GM12878 (cell line): Measurements from ENCODE around the gene CCSER1. TPM values are rescaled to one million over a fixed set of nuclear protein-coding genes. Genes with fewer than 3 reads are reported as not detected.

Experiments used
- ATAC-seq: fragments of 200-7000 bp; cut with Tn5 transposase; 3 replicates; pipeline ENCODE4 v1.9.1; 2020; ENCODE audit warnings: mild to moderate bottlenecking, moderate library complexity
- BruUV-seq: library from RNA; stranded (reverse); fragments of 400-500 nt; replicated peaks from 2 replicates; lab custom pipeline; 2021; lab: Mats Ljungman, UMichigan
- CTCF ChIA-PET: fragments of 300-600 bp; sonication (Branson Sonifier 250); formaldehyde crosslinking; extraction: SDS; loops from one replicate; lab custom pipeline; 2021; ENCODE audit warnings: inconsistent platforms; lab: Yijun Ruan, JAX
- POLR2A ChIA-PET: fragments of 350-600 bp; formaldehyde crosslinking; extraction: SDS; loops from one replicate; lab custom pipeline; 2021; ENCODE audit warnings: inconsistent platforms; lab: Charles Lee
- RAD21 ChIA-PET: fragments of 300-600 bp; sonication (Branson Sonifier 250); formaldehyde crosslinking; loops from one replicate; lab custom pipeline; 2023; ENCODE audit warnings: antibody characterized with exemption; ENCODE audit not compliant: unreplicated experiment; lab: Charles Lee
- SMC1A ChIA-PET: fragments of 300-600 bp; sonication (Branson Sonifier 250); formaldehyde crosslinking; loops from one replicate; lab custom pipeline; 2023; ENCODE audit not compliant: unreplicated experiment, uncharacterized antibody; lab: Charles Lee
- DNase-seq: peaks from one replicate; pipeline ENCODE4 v3.0.0-alpha.2; 2011; ENCODE audit warnings: low read depth, low spot score
- FAIRE-seq: peaks from 3 replicates; lab custom pipeline; 2011; peaks lifted over from hg19 to GRCh38; lab: Jason Lieb, UNC
- H2AFZ ChIP-seq: 2 replicates; pipeline ENCODE4 v1.6.0; 2011; ENCODE audit warnings: low read depth, low read length, control low read depth; ENCODE audit not compliant: control insufficient read depth
- H3K27ac ChIP-seq: 2 replicates; pipeline ENCODE4 v1.5.1; 2011; ENCODE audit warnings: control low read depth; ENCODE audit not compliant: control insufficient read depth, insufficient read depth
- H3K27me3 ChIP-seq, 2 experiments: replicated peaks in 1 of 2; 2 replicates each; pipeline versions ENCODE4 v1.6.0 to v1.6.1; 2011; ENCODE audit warnings: low read length in 1 of 2; ENCODE audit not compliant: control insufficient read depth in 2 of 2, insufficient read depth in 2 of 2
- H3K36me3 ChIP-seq, 2 experiments: 2 replicates each; pipeline ENCODE4 v1.5.1; 2011; ENCODE audit warnings: low read length in 1 of 2; ENCODE audit not compliant: control insufficient read depth in 2 of 2, insufficient read depth in 2 of 2
- H3K4me1 ChIP-seq: 2 replicates; pipeline ENCODE4 v1.6.1; 2011; ENCODE audit warnings: mild to moderate bottlenecking, low read length, moderate library complexity, mixed read lengths; ENCODE audit not compliant: control insufficient read depth, insufficient read depth
- H3K4me2 ChIP-seq: 2 replicates; pipeline ENCODE4 v1.6.0; 2011; ENCODE audit warnings: control low read depth; ENCODE audit not compliant: control insufficient read depth, insufficient read depth
- H3K4me3 ChIP-seq: fragments of 200-600 bp; sonication (generic); 2 replicates; pipeline ENCODE4 v1.5.1; 2016
- H3K79me2 ChIP-seq: 2 replicates; pipeline ENCODE4 v1.6.0; 2011; ENCODE audit warnings: low read length; ENCODE audit not compliant: control insufficient read depth, insufficient read depth
- H3K9ac ChIP-seq: 2 replicates; pipeline ENCODE4 v1.8.0; 2011; ENCODE audit warnings: low read length, control low read depth, mixed read lengths; ENCODE audit not compliant: control insufficient read depth, insufficient read depth
- H3K9me3 ChIP-seq: replicated peaks from 3 replicates; pipeline ENCODE4 v1.5.1; 2011; ENCODE audit warnings: mild to moderate bottlenecking, low read length; ENCODE audit not compliant: control insufficient read depth, insufficient read depth
- H4K20me1 ChIP-seq: 2 replicates; pipeline ENCODE4 v1.6.0; 2011; ENCODE audit not compliant: control insufficient read depth, insufficient read depth
- ATF3 ChIP-seq: IDR thresholded peaks from 2 replicates; pipeline ENCODE4 v1.6.1; 2011; ENCODE audit warnings: low read depth, mild to moderate bottlenecking, low read length, moderate library complexity, borderline replicate concordance; ENCODE audit errors: extremely low read depth
- EP300 ChIP-seq, 2 experiments: fragments of 150-350 bp in 1 of 2; IDR thresholded peaks; 2 replicates each; pipeline ENCODE4 v1.6.1; 2011 to 2012; ENCODE audit warnings: low read depth in 2 of 2, low read length in 2 of 2, borderline replicate concordance in 1 of 2, improper control_type of control experiment in 1 of 2, inconsistent platforms in 1 of 2; ENCODE audit not compliant: control insufficient read depth in 1 of 2
- KLF5 ChIP-seq: fragments of 450-650 bp; IDR thresholded peaks from 2 replicates; pipeline ENCODE4 v1.6.1; 2014; ENCODE audit warnings: mild to moderate bottlenecking; ENCODE audit not compliant: partially characterized antibody
- PKNOX1 ChIP-seq: fragments of 450-650 bp; IDR thresholded peaks from 2 replicates; pipeline ENCODE4 v1.6.1; 2016; ENCODE audit warnings: mild to moderate bottlenecking
- RFX5 ChIP-seq: IDR thresholded peaks from 2 replicates; pipeline ENCODE4 v1.6.1; 2011; ENCODE audit warnings: low read depth, low read length, improper control_type of control experiment
- SKIL ChIP-seq: fragments of 450-650 bp; IDR thresholded peaks from 2 replicates; pipeline ENCODE4 v1.6.1; 2017; ENCODE audit warnings: mild to moderate bottlenecking, low read depth, inconsistent platforms; ENCODE audit not compliant: poor library complexity, severe bottlenecking
- STAT1 ChIP-seq: fragments of 450-650 bp; conservative IDR thresholded peaks from 2 replicates; pipeline ENCODE4 v1.6.1; 2014; ENCODE audit warnings: antibody characterized with exemption, mild to moderate bottlenecking
- WRNIP1 ChIP-seq: IDR thresholded peaks from 2 replicates; pipeline ENCODE4 v1.6.1; 2011; ENCODE audit warnings: low read depth, low read length, improper control_type of control experiment, borderline replicate concordance
- WGBS: methylation state at CpG from one replicate; pipeline ENCODE4 v1.1.6; 2016; ENCODE audit warnings: low lambda C conversion rate; ENCODE audit not compliant: insufficient replicate concordance, insufficient coverage; ENCODE audit errors: missing lambda C conversion rate; 5-methylcytosine and 5-hydroxymethylcytosine counted together
- in situ Hi-C: fragments of 300-500 bp; cut with MboI; formaldehyde crosslinking; loops from 9 replicates; pipeline ENCODE4 v1.14.3; 2018; ENCODE audit warnings: mixed read lengths
- intact Hi-C: fragments of 100-400 bp; cut with micrococcal nuclease; formaldehyde crosslinking; loops from one replicate; pipeline ENCODE4 v1.14.2; 2022; ENCODE audit not compliant: unreplicated experiment
- polyA plus RNA-seq, 11 experiments: library from polyadenylated mRNA; depleted of rRNA in 4 of 11; unstranded in 6 of 11; stranded (reverse) in 5 of 11; fragments of >200 nt; fragmentation: Nextera tagmentation in 4 of 11; fragmentation: Illumina TruSeq in 1 of 11; extraction: Ambion mirVana in 4 of 11; extraction: Trizol in 1 of 11; gene quantifications; 1 replicate in 1 of 11; 2 replicates in 10 of 11; pipeline versions ENCODE4 v1.2.1 to v1.2.3, GENCODE V29; 2011 to 2016; ENCODE audit warnings: inconsistent platforms in 2 of 11, missing spikeins in 2 of 11, low read depth in 1 of 11
- total RNA-seq, 4 experiments: library from RNA; depleted of rRNA in 3 of 4; stranded (reverse); fragments of >200 nt in 3 of 4; fragmentation: Illumina TruSeq in 1 of 4; extraction: Trizol in 1 of 4; gene quantifications; 2 replicates each; pipeline versions ENCODE4 v1.2.1 to v1.2.3, GENCODE V29; 2013 to 2021

The CCSER1 gene
- total and polyA plus RNA-seq, 10 of the 15 experiments (the other 5 are each of a cell fraction or from before 2014, with no cell fraction given), result 0.22 to 2.7 (median 1.0) TPM

GRCh38 chr4:90103991-90104390, 23.2 kb upstream of the CCSER1 start (continued):
- no peak for TF ChIP-seq ATF3

- no peak overlapping the region for H3K4me3 ChIP-seq
- RAD21 ChIA-PET, result no interaction called here
- no peak for TF ChIP-seq WRNIP1
- no peak for TF ChIP-seq RFX5
- TF ChIP-seq KLF5, result no peak
- no peak for TF ChIP-seq PKNOX1
- TF ChIP-seq SKIL, result no peak
- no peak for TF ChIP-seq STAT1
- TF ChIP-seq EP300 (IDR thresholded peaks at IDR 0.05; ENCODE audit: borderline replicate concordance in 1 of 2, control insufficient read depth in 1 of 2, low read depth in 2 of 2, low read length in 2 of 2), result no peak
- TF ChIP-seq, all 136 proteins: peak for 0
- no peaks in the 10 kb centered on the region for H3K4me1 ChIP-seq
- H3K4me2 ChIP-seq, result no peak overlapping the region
- ChIA-PET POLR2A (no interaction called here), SMC1A (interaction anchor here (0.6 kb wide), 1 partner anchor 1249 kb away, joined by 3 read pairs; no protein-coding TSS in a partner anchor), CTCF (no interaction called here)
- H3K27ac ChIP-seq, result no peak overlapping the region
- no peak for DNase-seq
- H3K36me3 ChIP-seq, result no peaks in the 10 kb centered on the region
- no peaks in the 10 kb centered on the region for H3K79me2 ChIP-seq
- BruUV-seq, result no TSS peak
- no peaks in the 10 kb centered on the region for H4K20me1 ChIP-seq
- ATAC-seq, result no peak
- H3K27me3 ChIP-seq, result no peaks in the 10 kb centered on the region; a peak in 1 of 4 replicates
- no peaks in the 10 kb centered on the region for H3K9me3 ChIP-seq
- FAIRE-seq, result no peak
- 3% methylated on average over 2 of the region's 2 CpGs for WGBS
- intact Hi-C loops (no loop called here), in situ Hi-C loops (no loop called here)
- no peak overlapping the region for H3K9ac ChIP-seq
- no peak overlapping the region for H2AFZ ChIP-seq
Observed at GRCh38 chr4:90105274-90105673, 21.9 kb upstream of the CCSER1 start.
